PFSK-1 (cell line): ENCODE measurements around the gene CABLES1.

Experiments
- FOXP2 ChIP-seq: optimal IDR thresholded peaks from 2 replicates; pipeline ENCODE3; 2011; ENCODE audit warnings: borderline replicate concordance, control low read depth, inconsistent platforms; ENCODE audit not compliant: insufficient read depth; ENCODE audit errors: extremely low read length, extremely low read depth
- POLR2AphosphoS5 ChIP-seq: IDR thresholded peaks from 2 replicates; pipeline ENCODE4 v1.6.1; 2012; ENCODE audit warnings: low read depth, mild to moderate bottlenecking, control low read depth, low read length, moderate library complexity
- SIN3A ChIP-seq: IDR thresholded peaks from 2 replicates; pipeline ENCODE4 v1.6.1; 2012; ENCODE audit warnings: mild to moderate bottlenecking, low read length, moderate library complexity, borderline replicate concordance; ENCODE audit not compliant: insufficient read depth
- TAF1 ChIP-seq: IDR thresholded peaks from 2 replicates; pipeline ENCODE4 v1.6.1; 2012; ENCODE audit warnings: low read length, control low read depth, borderline replicate concordance; ENCODE audit not compliant: insufficient read depth
- TF ChIP-seq, protein P1 (sequence below), 2 experiments: IDR thresholded peaks; 2 replicates each; pipeline versions ENCODE4 v1.6.1 to v1.8.0; 2011 to 2012; ENCODE audit warnings: low read depth in 2 of 2, low read length in 2 of 2, control low read depth in 1 of 2, inconsistent platforms in 1 of 2, mild to moderate bottlenecking in 1 of 2, moderate library complexity in 1 of 2; ENCODE audit not compliant: insufficient read depth in 1 of 2

The CABLES1 gene

GRCh38 chr18:23094411-23095190, 40.7 kb upstream of the CABLES1 start:
- TF ChIP-seq TAF1, result no peak
- no peak for TF ChIP-seq POLR2AphosphoS5
- TF ChIP-seq SIN3A, result no peak
- no peak for TF ChIP-seq FOXP2
- TF ChIP-seq, protein P1, sequence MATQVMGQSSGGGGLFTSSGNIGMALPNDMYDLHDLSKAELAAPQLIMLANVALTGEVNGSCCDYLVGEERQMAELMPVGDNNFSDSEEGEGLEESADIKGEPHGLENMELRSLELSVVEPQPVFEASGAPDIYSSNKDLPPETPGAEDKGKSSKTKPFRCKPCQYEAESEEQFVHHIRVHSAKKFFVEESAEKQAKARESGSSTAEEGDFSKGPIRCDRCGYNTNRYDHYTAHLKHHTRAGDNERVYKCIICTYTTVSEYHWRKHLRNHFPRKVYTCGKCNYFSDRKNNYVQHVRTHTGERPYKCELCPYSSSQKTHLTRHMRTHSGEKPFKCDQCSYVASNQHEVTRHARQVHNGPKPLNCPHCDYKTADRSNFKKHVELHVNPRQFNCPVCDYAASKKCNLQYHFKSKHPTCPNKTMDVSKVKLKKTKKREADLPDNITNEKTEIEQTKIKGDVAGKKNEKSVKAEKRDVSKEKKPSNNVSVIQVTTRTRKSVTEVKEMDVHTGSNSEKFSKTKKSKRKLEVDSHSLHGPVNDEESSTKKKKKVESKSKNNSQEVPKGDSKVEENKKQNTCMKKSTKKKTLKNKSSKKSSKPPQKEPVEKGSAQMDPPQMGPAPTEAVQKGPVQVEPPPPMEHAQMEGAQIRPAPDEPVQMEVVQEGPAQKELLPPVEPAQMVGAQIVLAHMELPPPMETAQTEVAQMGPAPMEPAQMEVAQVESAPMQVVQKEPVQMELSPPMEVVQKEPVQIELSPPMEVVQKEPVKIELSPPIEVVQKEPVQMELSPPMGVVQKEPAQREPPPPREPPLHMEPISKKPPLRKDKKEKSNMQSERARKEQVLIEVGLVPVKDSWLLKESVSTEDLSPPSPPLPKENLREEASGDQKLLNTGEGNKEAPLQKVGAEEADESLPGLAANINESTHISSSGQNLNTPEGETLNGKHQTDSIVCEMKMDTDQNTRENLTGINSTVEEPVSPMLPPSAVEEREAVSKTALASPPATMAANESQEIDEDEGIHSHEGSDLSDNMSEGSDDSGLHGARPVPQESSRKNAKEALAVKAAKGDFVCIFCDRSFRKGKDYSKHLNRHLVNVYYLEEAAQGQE (IDR thresholded peaks at IDR 0.05; ENCODE audit: insufficient read depth in 1 of 2, low read depth in 2 of 2, low read length in 2 of 2), result no peak

DNA sequence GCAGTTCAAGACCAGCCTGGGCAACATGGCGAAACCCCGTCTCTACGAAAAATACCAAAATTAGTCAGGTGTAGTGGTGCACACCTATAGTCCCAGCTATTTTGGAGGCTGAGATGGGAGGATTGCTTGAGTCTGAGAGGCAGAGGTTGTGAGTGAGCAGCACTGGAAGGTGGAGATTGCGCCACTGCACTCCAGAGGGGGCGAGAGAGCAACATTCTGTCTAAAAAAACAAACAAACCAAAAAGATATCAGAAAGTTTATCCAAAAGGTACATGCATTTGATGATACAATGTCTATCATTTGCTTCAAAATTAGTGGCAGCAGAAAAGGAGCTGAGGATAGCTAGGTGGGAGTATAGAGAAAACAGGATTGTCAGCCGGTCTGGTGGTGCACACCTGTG, 39.8 kb upstream of the CABLES1 start:
- TF ChIP-seq TAF1 (no peak), POLR2AphosphoS5 (no peak), FOXP2 (no peak), SIN3A (no peak)

DNA sequence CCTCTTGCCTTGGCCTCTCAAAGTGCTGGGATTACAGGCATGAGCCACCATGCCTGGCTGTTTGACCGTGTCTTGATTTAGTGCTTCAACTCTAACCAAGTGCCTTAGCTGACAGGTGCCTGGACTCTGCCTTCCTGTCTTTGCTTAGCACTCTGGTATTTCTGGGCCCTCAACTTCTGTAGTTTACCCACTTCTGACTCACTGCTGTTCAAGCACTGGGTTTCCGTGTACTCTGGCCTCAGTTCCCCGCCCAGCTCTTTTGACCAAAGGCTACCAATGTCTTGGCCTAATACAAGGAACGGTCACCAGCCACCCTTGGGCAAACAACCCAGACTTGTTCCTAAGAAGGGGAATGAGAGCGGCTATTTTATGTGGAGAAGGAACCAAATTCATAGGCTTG, 35.7 kb upstream of the CABLES1 start:
- TF ChIP-seq TAF1 (no peak), SIN3A (no peak), POLR2AphosphoS5 (no peak), FOXP2 (no peak)
- TF ChIP-seq, protein P1 (IDR thresholded peaks at IDR 0.05; ENCODE audit: insufficient read depth in 1 of 2, low read depth in 2 of 2, low read length in 2 of 2), result no peak

GRCh38 chr18:23101861-23102432, 33.3 kb upstream of the CABLES1 start:
- TF ChIP-seq, protein P1 (IDR thresholded peaks at IDR 0.05; ENCODE audit: insufficient read depth in 1 of 2, low read depth in 2 of 2, low read length in 2 of 2), result no peak
- TF ChIP-seq FOXP2 (no peak), POLR2AphosphoS5 (no peak), SIN3A (no peak), TAF1 (no peak)

DNA sequence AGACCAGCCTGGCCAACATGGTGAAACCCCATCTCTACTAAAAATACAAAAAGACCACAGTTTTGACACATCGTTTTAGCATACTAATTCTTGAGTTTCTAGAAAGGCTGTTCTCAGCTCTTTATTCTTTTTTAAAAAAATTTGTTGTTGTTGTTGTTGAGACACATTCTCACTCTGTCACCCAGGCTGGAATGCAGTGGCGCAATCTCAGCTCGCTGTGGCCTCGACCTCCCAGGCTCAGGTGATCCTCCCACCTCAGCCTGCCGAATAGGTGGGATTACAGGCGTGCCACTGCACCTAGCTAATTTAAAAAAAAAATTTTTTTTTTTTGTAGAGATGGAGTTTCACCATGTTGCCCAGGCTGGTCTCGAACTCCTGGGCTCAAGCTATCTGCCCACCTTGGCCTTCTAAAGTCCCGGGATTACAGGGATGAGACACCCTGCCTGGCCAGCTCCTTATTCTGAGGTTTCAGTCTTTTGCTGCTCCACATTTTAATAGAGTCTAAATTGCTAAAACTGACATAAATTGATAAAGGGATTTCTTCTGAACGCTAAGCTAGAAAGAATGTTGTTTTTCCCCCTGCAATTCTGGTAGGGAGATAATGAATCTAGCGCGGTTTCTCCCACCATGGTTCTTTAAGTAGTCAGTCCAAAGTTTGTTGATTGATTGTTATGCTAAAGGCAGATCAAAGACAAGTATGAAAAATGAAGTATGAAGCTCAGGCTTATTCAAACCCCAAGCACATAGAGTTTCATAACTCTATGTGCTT, 32.6 kb upstream of the CABLES1 start:
- TF ChIP-seq FOXP2 (no peak), POLR2AphosphoS5 (no peak), TAF1 (no peak), SIN3A (no peak)
- TF ChIP-seq, protein P1 (IDR thresholded peaks at IDR 0.05; ENCODE audit: insufficient read depth in 1 of 2, low read depth in 2 of 2, low read length in 2 of 2), result no peak
